Measurements from ENCODE around the gene CHRND. TPM values are rescaled to one million over a fixed set of nuclear protein-coding genes. Genes with fewer than 3 reads are reported as not detected.

The CHRND gene
- total and polyA plus RNA-seq, 2 donors (not counting 1 experiment from before 2014, with no cell fraction given) = not detected

GRCh38 chr2:232540441-232541041, 14.6 kb downstream of the CHRND start:
- Histone ChIP-seq H3K36me3 (replicated peaks in 1 of 2; ENCODE audit: control extremely low read depth in 1 of 2, control insufficient read depth in 1 of 2, extremely low read depth in 1 of 2, insufficient read depth in 2 of 2, low read length in 1 of 2) (peaks cover 0 to 4% of the 10 kb centered on the region in 2 experiments), H3K4me1 (ENCODE audit: control insufficient read depth in 2 of 2, insufficient read depth in 2 of 2, low read length in 2 of 2) (peaks cover 0 to 9% of the 10 kb centered on the region in 2 donors), H3K4me2 (replicated peaks; ENCODE audit: low read depth, low read length, poor library complexity, severe bottlenecking) (no peak overlapping the region), H3K27ac (ENCODE audit: low read length in 2 of 2) (no peak overlapping the region), H3K4me3 (ENCODE audit: control extremely low read depth in 1 of 5, extremely low read depth in 1 of 5, insufficient read depth in 1 of 5, low read depth in 2 of 5, low read length in 4 of 5) (no peak overlapping the region), H2AFZ (ENCODE audit: insufficient read depth, low read depth, low read length, poor library complexity, severe bottlenecking) (no peak overlapping the region), H3K9me3 (ENCODE audit: control extremely low read depth in 1 of 3, control insufficient read depth in 2 of 3, insufficient read depth in 1 of 3, low read length in 2 of 3) (peaks cover 0 to 20% (median 7%) of the 10 kb centered on the region in 3 donors), H4K20me1 (ENCODE audit: control insufficient read depth, insufficient read depth, low read length, poor library complexity, severe bottlenecking) (peaks cover 5% of the 10 kb centered on the region), H3K79me2 (ENCODE audit: control insufficient read depth, insufficient read depth, low read length) (peaks cover 9% of the 10 kb centered on the region), H3K9ac (ENCODE audit: low read length) (no peak overlapping the region), H3K27me3 (replicated peaks in 1 of 4; ENCODE audit: control extremely low read depth in 1 of 4, control insufficient read depth in 3 of 4, insufficient read depth in 4 of 4, low read length in 3 of 4) (peaks cover 0 to 18% (median 7%) of the 10 kb centered on the region in 4 experiments)
- peaks cover 19% of the 10 kb centered on the region for H3K27me3 Mint-ChIP-seq
- no peak overlapping the region for H3K27ac Mint-ChIP-seq
- DNase-seq = no peak
- CTCF ChIA-PET = no interaction called here
- no peak for ATAC-seq (ENCODE audit: low read depth)
- intact Hi-C loops (cut with micrococcal nuclease) = no loop called here
- POLR2A ChIA-PET = no interaction called here
- H3K4me3 Mint-ChIP-seq = no peak overlapping the region
- peaks cover 5% of the 10 kb centered on the region for H3K9me3 Mint-ChIP-seq (ENCODE audit: insufficient read depth)
- 91% methylated on average over 14 of the region's 17 CpGs for WGBS (ENCODE audit: insufficient coverage)
- peaks cover 13% of the 10 kb centered on the region for H3K4me1 Mint-ChIP-seq
- TF ChIP-seq CTCF (IDR thresholded peaks at IDR 0.05) (no peak), EZH2 (IDR thresholded peaks at IDR 0.05; ENCODE audit: borderline replicate concordance, insufficient read depth, low read depth, low read length, poor library complexity, severe bottlenecking) (no peak)

DNA sequence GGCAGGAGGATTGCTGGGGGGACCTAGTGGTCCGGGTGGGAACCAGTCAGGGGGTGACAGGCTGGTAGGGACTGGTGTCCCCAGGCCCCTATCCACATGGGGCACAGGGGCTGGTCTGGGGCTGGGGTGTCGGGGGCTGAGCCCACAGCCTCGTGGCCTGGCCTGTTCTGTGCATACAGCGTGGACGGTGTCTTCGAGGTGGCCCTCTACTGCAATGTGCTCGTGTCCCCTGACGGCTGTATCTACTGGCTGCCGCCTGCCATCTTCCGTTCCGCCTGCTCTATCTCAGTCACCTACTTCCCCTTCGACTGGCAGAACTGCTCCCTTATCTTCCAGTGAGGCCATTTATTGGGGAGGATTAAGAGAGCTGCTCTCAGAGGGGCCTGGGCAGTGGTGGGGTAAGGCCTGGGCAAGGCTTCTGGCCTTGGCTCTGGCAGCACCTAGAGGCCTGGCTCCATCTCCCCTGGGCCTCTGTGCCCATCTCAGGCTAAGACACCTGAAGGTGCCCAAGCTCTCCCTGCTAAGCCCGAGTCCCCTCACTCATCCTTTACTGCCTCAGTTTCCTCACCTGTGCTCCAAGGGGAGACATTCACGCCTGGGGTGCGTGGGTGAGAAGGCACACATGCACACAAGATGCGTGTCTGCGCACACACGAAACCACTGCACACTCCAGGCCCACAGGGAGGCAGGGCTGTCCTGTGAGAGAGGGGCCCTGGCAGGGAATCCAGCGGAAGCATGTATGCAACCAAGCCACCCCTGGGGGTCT, 15.4 kb downstream of the CHRND start:
- Histone ChIP-seq H3K4me3 (ENCODE audit: control extremely low read depth in 1 of 5, extremely low read depth in 1 of 5, insufficient read depth in 1 of 5, low read depth in 2 of 5, low read length in 4 of 5) (no peak overlapping the region), H3K79me2 (ENCODE audit: control insufficient read depth, insufficient read depth, low read length) (peaks cover 17% of the 10 kb centered on the region), H3K4me1 (ENCODE audit: control insufficient read depth in 2 of 2, insufficient read depth in 2 of 2, low read length in 2 of 2) (peaks cover 0 to 9% of the 10 kb centered on the region in 2 donors), H3K9me3 (ENCODE audit: control extremely low read depth in 1 of 3, control insufficient read depth in 2 of 3, insufficient read depth in 1 of 3, low read length in 2 of 3) (peaks cover 0 to 12% (median 1%) of the 10 kb centered on the region in 3 donors), H3K36me3 (replicated peaks in 1 of 2; ENCODE audit: control extremely low read depth in 1 of 2, control insufficient read depth in 1 of 2, extremely low read depth in 1 of 2, insufficient read depth in 2 of 2, low read length in 1 of 2) (peaks cover 0 to 6% of the 10 kb centered on the region in 2 experiments), H2AFZ (ENCODE audit: insufficient read depth, low read depth, low read length, poor library complexity, severe bottlenecking) (no peak overlapping the region), H4K20me1 (ENCODE audit: control insufficient read depth, insufficient read depth, low read length, poor library complexity, severe bottlenecking) (peaks cover 12% of the 10 kb centered on the region), H3K4me2 (replicated peaks; ENCODE audit: low read depth, low read length, poor library complexity, severe bottlenecking) (no peak overlapping the region), H3K27ac (ENCODE audit: low read length in 2 of 2) (no peak overlapping the region), H3K27me3 (replicated peaks in 1 of 4; ENCODE audit: control extremely low read depth in 1 of 4, control insufficient read depth in 3 of 4, insufficient read depth in 4 of 4, low read length in 3 of 4) (peaks cover 0 to 14% (median 5%) of the 10 kb centered on the region in 4 experiments), H3K9ac (ENCODE audit: low read length) (no peak overlapping the region)
- 74% methylated on average over 12 of the region's 19 CpGs for WGBS (ENCODE audit: insufficient coverage)
- no peak overlapping the region for H3K4me3 Mint-ChIP-seq
- H3K27me3 Mint-ChIP-seq = peaks cover 17% of the 10 kb centered on the region
- no peak for ATAC-seq (ENCODE audit: low read depth)
- no peak for DNase-seq
- TF ChIP-seq EZH2 (IDR thresholded peaks at IDR 0.05; ENCODE audit: borderline replicate concordance, insufficient read depth, low read depth, low read length, poor library complexity, severe bottlenecking) (no peak), CTCF (IDR thresholded peaks at IDR 0.05) (no peak)
- H3K9me3 Mint-ChIP-seq (ENCODE audit: insufficient read depth) = peaks cover 3% of the 10 kb centered on the region
- intact Hi-C loops (cut with micrococcal nuclease) = no loop called here
- peaks cover 13% of the 10 kb centered on the region for H3K4me1 Mint-ChIP-seq
- ChIA-PET POLR2A (no interaction called here), CTCF (no interaction called here)
- H3K27ac Mint-ChIP-seq = no peak overlapping the region
